ENCODE data around the gene NPAS3.

The NPAS3 gene

DNA sequence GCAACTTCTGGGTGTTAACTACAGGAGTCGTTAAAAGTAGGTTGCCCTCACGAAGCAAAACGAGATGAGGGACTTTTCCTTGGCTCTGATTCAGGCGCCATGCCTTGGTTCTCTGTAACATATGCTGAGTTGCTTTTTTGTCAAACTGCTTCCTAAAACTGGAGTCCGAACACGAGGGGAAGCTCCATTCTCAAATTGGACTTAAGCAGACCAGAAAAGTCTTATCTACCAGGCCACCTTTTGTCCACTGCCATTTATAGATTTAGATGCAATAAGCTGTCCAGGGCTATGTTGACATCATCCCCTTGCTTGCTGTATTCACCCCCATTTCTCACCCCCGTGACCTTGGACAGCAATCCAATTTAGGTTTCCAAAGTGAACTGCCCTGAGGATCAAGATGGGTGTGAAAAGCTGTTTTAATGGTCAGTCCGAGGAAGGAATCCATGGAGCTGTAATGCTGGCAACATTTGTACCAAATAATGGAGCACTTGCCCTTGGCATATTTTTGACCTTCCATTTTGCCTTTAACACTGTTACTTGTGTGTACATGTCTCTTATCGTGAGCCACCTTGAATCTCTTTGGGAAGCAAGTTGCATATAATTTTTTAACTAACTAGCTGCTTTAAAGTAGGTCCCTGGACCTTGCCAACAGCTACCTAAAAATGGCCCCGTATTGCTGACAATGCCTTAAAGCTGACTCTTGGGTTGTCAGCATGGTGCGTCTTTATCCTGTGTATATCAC is 714.1 kb downstream of the NPAS3 start:
- DNase-seq: no peak

DNA sequence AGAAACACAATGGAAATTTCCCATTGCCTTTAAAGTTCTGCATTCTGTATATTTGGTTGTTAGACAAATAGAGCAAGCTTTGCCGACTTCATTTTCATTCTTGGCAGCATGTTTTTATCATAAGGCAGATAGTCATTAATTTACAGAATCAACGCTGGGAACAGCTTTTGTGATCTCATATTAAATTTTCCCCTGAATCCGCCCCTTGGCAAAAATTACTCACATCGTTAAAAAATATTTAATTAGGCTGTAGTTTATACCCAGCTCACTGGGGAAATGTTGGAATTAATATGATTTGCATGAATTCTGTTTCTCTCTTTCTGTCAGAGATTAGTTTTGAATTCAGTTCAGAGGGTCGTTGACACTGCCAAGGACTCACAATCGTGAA is 714.6 kb downstream of the NPAS3 start:
- DNase-seq: no peak

DNA sequence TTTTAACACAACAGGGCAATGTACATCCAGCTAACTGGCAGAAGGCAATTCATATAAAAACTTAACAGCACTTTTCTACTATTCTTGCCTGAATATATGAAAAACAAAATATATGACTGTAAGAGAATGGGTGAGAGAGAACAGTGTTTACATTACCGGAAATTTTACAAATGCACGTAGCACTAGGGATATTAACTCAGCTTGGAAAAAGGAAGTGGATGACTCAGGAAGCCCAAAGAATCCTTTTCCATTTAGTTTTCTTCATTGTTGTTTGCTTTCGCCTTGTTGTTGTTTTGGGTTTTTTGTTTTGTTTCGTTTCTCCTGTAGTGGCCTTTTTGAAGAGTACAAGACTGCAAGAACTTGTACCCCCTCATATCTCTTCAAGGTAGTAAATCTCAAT is 716.7 kb downstream of the NPAS3 start:
- no peak for DNase-seq

DNA sequence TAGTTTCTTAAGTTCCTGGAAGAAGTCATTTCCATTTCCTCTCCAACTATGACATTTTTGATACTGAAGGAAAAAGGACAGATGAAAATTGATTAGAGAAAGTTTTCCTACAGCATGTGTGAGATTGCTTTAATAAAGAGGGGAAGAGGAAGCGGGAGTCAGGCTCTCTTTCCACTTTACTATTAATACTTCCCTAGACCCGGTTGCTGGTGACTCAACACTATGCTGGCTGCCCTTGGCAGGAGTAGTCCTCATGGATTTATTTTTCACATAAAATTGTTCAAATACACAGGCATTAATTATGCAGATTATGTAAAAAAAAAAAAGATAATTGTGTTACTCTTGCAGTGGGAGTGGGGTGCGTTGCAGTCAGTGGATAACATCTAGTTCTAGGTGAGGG is 718.8 kb downstream of the NPAS3 start:
- DNase-seq: no peak

DNA sequence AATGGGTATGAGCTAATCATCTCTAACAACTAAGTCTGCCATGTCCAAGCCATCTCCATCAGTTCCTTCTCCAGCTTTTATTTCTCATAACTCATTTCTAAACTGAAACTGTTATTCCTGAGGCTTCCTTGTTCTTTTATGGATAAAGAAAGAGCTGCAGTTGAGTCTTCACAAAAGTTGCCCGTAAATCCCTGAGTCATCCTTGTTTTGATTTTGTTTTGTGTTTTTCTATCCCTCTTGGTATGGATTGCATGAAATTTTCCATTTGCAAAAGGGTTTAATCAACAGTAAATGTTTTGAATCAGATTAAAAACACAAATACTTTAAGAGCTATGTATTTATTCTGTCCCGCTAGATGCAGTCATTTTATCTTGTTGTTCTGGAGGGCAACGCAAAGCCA is 721.6 kb downstream of the NPAS3 start:
- no peak for DNase-seq

DNA sequence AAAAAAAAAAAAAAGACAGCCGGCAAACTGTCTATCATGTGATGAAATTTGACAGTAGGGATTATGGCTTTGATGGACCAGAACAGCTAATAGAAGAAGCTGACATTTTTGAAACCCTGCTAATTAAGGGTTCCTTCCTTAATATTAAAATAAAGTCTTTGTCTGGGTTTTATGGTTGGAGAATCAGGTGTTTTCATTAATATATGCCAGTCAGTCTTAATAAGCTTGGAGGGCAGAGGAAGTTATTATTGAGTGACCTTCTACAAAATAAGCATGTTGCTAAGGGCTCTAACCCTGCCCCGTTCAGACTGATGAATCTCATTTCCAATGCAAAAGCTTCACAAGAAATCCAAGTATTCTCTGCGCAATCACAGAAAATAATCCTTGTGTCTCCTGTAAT is 722.4 kb downstream of the NPAS3 start:
- DNase-seq: no peak

DNA sequence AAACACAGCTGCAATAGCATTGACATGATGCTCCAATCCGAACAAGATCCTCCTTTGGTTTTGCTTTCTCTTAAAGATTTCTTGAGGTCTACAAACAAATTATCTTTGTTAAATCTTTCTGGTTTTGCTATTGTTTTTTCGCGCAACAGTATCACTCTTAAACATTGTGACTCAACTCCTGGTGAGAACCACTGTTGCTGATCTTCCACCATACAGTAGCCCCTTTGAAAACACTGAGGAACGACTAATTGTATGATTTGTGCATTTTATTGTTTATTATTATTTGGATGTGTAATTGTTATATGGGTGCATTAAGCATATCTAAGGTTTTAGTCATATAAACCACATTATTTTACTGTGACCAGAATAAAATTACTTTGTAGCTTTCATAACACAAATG is 729.4 kb downstream of the NPAS3 start:
- no peak for DNase-seq

DNA sequence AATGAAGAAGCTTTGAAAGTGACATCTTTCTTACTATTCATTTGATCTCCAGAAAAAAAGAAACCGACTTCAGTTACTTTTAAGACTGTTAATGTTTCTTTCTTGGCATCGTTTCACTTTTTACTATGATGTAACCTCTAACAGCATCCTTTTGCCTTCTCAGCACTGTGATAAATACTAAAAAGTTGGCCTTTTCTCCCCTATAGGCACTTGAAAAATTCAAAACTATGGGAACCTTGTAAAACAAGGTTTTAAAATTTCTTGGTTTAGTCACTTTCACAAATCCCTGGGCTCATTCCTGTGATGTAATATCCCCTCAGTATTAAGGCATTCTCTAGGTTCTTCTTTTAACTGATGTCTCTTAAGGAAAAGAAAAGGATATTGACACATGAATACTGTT is 730.4 kb downstream of the NPAS3 start:
- no peak for DNase-seq

DNA sequence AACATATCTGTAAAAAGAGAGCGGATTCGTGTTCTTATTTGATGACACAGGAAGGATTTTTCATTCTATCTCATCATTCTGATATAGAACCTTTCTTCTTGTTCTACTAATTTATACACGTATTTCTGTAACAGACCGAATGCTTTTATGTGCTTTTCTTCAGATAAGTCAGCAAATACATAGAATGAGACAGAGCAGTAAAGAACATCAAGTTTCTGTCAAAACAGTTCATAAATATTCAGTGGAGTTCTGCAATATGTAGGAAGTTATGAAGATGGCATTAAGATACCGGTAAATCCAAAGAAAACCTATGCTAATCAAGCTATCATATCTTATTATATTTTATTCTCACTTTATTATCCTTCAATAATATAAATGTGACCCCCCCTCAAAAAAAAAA is 731.6 kb downstream of the NPAS3 start:
- DNase-seq: no peak

DNA sequence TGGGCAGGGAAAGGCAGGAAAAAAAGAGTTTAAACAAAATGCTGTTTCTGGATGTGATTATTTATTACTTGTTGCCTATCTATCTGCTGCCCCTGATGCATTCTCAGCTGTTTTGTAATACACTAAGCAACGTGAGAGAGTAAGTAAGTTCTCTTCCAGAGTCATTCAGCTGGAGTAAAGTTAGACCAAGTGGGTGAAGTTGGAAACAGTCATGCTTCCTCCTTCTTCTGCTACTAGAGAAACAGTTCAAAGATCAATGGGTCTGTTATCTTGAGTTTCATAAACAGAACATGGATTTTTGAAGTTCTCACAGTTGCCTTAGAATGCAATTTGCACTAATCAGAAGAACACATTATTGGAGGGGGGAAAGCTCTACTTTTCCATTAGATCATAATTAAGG is 732.9 kb downstream of the NPAS3 start:
- no peak for DNase-seq

DNA sequence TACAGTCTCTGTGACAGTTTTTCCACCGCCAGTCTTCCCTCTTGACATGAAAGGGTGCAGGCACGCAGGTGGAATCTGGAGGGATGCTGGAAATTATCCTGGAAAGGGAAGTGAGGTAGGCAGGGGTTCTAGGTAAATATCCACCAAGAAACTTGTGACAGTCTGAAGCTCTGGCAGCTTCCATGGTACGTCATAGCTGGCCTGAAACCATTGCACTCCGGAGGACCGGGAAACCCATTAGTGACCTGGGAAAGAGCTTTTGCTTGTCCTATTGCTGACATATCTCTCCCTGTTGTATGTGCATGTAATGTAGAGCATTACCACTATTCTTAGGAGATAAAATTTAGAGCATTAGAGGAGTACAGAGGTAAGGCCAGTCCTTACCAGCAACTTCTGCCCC is 736.2 kb downstream of the NPAS3 start:
- DNase-seq: no peak

DNA sequence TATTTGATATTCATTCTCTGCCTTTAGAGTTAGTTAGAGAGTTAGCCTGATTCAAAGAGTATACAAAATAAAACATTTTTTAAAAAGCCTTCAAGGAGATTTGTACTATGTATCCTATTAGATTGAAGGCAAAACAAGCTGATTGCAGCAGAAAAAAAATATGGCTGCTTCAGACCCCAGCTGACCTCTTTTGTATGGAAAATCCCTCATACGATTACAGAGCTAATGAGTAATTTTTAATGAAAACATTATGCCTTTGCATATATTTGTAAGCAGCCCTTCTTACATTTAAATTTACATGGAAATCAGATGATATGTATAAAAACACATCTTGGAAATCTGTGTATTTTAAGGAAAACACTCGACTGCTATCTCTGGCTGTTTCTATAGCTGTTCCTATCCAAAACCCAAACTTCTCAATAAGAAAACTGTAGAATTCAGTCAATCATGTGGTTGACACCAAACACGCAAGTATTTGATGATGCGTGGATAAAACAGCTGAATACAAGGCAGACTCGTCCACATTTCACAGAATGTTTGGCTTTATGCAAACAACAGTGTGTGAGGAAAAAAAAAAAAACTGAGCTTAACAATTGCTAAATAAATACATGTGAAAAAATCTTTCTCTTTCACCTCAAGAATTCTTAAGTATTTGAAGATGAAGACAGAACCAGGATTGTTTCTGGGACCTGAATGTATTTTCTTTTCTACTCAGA is 736.9 kb downstream of the NPAS3 start:
- no peak for DNase-seq

DNA sequence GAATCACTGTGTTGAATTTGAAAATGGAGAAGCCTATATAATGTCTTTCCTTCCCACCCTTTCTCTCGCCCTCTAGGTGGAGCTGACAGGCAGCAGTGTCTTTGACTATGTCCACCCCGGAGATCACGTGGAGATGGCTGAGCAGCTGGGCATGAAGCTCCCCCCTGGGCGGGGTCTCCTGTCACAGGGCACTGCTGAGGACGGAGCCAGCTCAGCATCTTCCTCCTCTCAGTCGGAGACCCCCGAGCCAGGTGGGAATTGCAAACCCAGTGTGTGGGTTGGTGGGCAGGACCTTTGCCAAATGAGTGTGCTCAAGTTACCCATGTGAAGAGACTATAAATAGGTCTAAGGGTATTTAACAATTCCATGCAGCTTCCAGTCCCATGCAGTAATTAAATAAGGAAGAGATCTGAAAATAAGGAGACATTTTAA is 737.5 kb downstream of the NPAS3 start:
- no peak for DNase-seq

DNA sequence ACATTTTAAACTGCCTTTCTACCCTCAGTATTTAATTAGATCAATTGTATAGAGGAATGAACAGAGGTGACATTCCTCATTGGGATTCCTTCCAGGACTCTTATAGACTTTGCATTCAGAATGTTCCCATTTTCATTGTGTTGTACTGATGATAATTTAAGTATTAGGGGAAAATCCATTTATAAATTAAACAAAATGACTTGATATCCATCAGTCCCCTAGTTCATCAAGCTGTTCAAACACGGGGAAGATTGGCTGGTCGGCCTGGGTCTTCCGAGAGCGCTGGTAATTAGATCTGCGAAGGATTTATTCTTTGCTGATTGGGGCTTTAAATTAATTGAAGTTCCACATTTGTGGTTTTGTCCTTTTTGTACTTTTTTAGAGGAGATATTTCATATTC is 738.2 kb downstream of the NPAS3 start:
- DNase-seq: no peak

DNA sequence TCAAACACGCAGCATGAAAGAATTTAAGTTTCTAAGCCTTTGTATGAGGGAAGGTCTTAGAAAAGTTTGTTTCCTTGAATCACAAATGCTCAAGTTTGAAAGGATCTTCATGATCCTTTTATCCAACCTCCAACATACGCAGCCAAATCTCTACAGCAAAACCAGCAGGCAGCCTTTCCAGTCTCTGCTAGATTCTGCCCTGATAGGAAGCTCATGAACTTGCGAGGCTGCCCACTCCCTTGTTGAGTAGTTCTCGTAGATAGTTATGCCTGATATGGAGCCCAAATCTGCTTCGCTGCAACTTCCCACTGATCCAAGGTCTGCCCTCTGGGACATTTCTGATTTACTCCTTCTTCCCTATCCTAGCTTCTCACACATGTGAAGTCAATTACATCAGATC is 739.3 kb downstream of the NPAS3 start:
- no peak for DNase-seq

DNA sequence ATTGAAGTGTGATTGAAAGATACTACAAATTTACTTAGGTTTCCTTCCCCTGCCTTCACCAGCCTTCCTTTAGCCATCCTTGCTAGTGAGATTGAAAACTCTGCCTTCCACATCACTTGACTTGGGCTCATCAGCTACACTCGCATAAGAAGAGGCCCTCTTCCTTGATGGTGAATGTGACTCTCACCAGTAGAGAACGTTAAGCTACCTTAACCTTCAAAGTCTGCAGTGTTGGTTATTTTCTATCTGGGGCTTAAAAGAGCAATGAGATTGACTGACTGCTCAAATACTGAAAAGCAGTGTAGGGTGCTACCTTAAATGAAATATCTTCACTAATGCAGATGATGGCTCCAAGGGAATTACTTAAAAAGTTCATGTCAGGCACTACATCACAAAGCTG is 740.3 kb downstream of the NPAS3 start:
- DNase-seq: no peak

DNA sequence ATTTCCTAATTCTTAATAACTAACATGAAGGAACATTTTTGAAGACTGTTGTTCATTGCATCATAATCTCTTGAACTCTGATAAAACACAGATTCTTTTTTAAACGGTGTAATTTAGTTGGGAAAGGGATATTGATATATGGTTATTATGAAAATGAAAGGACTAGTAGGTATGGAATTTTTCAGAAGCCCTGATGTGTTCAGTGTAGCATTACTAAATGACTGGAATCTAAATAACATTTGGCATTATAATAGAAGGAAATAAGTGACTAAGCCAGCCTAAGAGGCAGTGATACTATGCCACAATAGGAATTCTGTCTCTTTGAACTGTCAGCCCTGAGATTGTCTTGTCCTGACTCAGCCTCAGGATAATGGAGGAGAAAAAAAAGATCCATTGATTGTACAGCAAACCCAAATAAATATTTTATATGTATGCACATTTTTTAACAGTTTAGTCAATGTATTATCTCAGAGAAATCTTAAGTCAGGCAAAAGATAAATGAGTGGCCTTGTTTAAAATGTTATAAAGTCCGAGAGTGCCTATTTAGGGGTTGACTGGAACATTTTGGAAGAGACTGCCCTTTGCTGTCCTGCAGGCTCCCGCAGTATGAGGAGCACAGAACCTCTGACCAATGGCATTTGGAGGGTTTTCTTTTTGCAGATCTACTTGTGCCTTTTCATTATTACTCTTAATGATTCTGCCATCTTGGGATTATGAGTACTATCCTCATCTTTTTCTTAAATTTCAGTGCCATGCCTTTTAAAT is 741.0 kb downstream of the NPAS3 start:
- no peak for DNase-seq

DNA sequence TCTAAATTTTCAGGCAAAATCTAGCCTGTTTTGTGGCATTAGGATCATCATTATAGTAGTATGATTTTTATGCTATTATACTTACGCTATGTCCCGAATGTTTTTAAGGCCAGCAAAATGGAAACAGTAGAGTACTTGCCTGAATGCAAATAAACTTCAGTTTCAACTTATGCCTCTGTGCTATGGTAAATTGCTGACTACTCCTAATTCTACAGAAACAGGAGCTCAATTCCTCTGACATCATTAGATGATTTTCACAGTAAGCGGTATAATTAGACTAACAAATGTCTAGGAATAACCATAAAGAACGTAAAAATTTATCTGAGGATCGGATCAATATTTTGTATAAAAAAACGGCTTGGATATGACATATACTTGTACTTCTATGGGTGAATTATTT is 742.2 kb downstream of the NPAS3 start:
- DNase-seq: no peak

DNA sequence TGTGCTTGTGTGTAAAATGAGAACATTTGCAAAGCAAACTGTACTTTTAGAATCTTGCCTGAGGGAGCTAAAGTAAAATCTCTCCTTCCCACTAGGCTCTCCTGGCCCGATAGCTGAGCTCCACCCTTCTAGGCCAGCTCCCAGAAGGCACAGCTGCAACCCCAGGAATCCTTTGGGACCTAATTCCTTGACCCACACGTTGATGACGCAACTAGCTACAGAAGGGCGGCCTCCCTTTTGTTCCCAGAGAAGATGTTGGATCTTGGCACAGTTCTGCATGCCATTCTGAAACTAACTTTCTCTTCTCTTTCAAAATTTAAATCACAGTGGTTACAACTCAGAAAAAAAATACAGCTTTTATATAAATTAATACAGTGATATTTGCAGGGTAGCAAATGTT is 744.1 kb downstream of the NPAS3 start:
- DNase-seq: no peak

DNA sequence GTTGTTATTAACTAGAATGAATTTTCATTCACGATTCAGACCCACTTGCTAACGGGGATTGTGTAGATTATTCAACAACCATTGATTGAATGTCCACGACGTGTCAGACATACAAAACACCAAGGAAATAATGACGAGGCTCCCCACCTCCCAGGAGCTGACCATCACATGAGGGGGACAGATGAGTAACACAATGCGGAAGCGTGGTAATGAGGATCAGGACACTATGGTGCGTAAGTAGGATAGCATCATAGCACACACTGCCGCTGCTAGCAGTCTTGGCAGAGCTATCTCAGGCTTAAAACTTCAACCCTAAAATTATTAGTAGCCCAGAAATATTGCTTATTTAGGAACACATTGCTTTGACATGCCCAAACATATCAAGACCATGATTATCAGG is 746.3 kb downstream of the NPAS3 start:
- no peak for DNase-seq

DNA sequence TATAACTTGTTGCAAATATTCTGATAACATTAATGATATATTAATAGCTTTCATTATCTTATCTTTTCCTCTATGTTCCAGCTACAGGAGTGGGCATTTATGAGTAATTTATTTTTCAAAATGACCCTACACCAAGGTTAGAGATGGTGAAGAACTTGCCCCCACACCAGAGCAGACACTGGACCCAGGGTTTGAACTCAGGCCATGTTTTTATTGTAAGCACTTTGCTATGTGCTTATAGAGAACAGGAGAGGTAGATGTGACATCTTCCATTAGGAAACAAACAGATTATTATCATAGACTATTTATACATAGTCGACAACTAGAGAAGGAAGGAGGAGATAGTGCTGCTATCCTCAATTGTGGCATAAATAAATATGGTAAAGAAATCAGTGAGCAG is 747.0 kb downstream of the NPAS3 start:
- DNase-seq: no peak

DNA sequence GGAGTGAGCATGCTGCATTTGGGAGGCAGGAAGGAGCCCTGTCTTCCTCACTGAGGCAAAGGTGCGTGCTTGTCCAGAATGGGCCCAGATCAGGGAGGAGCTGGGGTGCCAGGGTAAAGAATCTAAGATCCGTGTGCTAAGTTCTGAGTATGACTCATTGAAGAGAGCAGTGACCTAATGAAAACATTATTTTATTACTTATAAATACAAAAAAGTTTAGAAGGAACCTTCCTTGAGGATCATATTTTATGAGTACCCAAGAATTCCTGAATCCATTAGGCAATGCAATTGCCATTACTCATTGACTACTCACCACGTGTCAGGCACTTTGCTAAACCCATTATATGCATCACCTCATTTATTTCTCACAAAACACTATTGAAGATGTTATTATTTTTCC is 747.5 kb downstream of the NPAS3 start:
- no peak for DNase-seq

DNA sequence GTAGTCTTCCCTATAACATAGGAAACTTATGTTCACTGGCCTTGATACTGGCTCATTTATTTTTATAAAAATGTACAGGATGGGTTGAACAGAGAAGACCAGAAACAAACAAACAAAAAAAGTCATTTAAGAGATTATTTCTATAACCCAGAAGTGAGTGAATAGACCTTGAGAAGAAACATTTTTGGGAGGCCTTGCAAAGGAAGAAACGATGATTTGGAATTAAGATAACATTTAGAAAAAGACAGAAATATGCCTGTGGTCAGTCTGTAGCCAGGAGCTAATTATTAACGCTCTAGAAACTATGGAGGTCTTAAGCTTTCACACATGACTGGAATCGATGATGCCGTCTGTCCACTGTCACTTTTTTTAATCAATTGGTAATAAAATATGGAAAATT is 748.2 kb downstream of the NPAS3 start:
- no peak for DNase-seq

DNA sequence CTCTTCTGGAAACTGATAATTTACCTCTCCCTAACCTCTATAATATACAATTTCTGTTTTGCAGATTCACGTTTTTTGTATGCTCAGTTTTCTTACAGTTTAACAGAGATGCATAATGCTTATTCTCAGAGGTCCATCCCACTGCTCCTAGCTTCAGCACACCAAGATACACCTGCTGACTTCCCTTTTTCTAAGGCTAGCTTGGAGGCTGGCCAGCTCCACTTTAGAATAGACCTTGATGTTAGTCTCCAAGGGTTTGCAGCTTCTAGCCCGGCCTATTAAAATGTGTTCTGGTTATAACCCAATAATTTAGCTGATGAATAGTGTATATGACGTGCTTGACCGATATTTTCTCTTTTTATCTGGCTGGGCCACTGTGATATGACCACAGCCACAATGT is 751.0 kb downstream of the NPAS3 start:
- no peak for DNase-seq
